GM13976 (cell line): ENCODE data around the gene WFDC12.
"Not testable (repeated sequence)": the region's sequence is repeated elsewhere in the genome, so short reads cannot be mapped to it uniquely, and the experiment has no call there.

Source experiments
- DNase-seq: peaks from one replicate; pipeline ENCODE4 v3.0.0; 2012; ENCODE audit warnings: low spot score
- in situ Hi-C: fragments of 300-500 bp; cut with MboI; formaldehyde crosslinking; loops from one replicate; pipeline ENCODE4 v1.12.0; 2022; ENCODE audit warnings: low sequenced_read_pairs, mixed read lengths, inconsistent platforms; ENCODE audit not compliant: unreplicated experiment
- TF ChIP-seq, protein P1 (sequence below): IDR thresholded peaks from 2 replicates; pipeline ENCODE4 v1.5.1; 2012; ENCODE audit warnings: borderline replicate concordance, mild to moderate bottlenecking; ENCODE audit not compliant: insufficient read depth; ENCODE audit errors: extremely low read depth, missing control alignments, control extremely low read depth

Gene WFDC12

DNA sequence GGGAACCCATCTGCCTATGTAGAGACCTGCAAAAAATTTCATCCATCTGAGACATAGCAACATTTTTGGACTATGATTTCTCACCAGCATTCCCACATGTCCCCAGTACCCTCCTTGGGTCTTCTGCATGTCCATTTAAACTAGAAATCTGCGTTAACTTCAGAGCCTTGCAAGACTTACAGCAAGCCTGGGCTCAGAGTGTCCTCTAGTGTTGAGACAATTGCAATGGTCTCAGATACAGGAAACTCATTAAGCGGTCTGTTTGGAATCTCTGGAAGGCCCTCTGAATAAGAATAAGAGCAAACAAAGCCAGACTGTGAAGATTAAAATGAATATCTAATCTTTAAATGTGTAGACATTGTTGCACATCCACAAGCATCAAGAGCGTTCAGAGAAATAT, 29.9 kb upstream of the WFDC12 start:
- in situ Hi-C loops, result no loop called here
- DNase-seq, result no peak
- TF ChIP-seq, protein P1, sequence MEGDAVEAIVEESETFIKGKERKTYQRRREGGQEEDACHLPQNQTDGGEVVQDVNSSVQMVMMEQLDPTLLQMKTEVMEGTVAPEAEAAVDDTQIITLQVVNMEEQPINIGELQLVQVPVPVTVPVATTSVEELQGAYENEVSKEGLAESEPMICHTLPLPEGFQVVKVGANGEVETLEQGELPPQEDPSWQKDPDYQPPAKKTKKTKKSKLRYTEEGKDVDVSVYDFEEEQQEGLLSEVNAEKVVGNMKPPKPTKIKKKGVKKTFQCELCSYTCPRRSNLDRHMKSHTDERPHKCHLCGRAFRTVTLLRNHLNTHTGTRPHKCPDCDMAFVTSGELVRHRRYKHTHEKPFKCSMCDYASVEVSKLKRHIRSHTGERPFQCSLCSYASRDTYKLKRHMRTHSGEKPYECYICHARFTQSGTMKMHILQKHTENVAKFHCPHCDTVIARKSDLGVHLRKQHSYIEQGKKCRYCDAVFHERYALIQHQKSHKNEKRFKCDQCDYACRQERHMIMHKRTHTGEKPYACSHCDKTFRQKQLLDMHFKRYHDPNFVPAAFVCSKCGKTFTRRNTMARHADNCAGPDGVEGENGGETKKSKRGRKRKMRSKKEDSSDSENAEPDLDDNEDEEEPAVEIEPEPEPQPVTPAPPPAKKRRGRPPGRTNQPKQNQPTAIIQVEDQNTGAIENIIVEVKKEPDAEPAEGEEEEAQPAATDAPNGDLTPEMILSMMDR, result no peak

DNA sequence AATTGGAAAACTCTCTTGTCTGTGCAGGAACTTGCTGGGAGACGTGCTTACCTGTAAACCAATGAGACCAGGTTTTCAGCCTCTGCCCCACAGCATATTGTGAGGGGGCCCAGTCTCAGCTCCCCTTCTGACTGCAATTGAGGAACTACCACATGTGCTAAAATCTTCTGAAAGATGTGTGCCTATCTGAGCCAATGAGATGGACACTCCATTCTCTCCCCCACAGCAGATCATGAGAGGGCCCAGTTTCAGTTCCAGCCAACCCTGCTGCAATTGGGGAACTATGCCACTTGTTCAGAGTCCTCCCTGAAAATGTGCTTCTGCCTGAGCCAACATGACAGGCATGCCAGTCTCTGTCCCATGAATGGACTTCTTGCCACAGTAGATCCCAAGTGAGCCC, 29.5 kb upstream of the WFDC12 start:
- TF ChIP-seq, protein P1, result no peak
- no peak for DNase-seq
- in situ Hi-C loops, result no loop called here

DNA sequence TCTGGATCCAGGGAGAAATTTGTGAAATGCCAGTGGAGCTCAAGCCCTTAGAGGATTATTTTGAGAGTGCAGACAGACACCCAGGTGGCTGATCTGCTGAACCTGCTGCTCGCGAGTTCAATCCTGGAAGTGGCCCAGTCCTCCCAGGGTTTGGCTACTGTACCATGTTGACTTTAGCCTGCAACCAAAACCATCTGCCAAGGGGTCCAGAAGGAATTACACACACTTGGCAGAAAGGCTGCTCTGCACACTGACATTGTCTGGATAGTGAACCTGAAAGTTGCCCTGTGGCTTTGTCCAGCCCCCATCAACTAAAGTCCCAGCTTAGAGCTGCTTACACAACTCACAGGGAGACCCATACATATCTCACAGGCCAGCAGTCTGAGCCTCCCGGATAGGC, 28.9 kb upstream of the WFDC12 start:
- in situ Hi-C loops, result no loop called here
- TF ChIP-seq, protein P1, result no peak
- DNase-seq, result no peak

DNA sequence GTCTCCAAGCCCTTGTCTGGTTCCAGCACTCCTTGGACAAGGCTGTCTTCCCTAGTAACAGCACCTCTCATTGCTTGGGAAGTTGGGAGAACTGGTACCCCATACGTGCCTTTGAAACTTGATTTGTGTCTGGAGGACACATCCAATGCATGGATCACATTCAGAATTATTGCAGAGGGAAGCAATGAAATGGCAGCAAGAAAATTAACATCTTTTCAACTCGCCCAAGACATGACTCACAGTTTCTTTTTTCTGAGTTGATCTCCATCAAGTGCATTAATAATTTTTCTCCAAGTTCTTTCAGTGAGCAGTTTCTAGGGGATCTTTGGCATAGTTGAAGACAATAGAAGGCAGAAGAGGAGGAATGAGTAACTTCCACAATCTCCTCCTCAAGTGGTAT, 28.1 kb upstream of the WFDC12 start:
- in situ Hi-C loops, result no loop called here
- DNase-seq, result no peak
- TF ChIP-seq, protein P1, result no peak

- TF ChIP-seq, protein P1, result no peak
- DNase-seq, result no peak
- in situ Hi-C loops, result no loop called here
Observed at GRCh38 chr20:45149062-45149461, 24.8 kb upstream of the WFDC12 start.

DNA sequence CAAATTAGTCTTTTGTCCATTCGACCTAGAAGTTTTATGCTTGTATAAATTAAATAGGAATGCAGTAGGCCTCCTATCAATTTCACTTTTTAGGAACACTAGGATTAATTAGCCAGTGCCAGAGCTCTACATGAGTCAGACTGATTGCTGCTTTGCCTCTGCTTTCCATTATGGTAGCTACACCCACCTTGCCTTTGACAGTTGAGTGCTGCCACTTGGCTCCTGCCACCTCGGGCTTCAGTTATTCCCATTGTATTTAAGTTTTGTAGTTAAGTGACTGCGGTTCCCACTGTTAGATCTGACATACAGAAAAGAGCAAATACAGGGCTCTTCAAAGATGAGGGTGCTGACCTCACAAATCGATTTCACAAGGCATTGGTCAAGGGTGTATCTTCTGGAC, 16.6 kb upstream of the WFDC12 start:
- no peak for DNase-seq
- in situ Hi-C loops, result no loop called here
- TF ChIP-seq, protein P1, result no peak

GRCh38 chr20:45139733-45140375, 15.6 kb upstream of the WFDC12 start:
- in situ Hi-C loops, DNase-seq: not testable (repeated sequence)
